ENCODE results near the gene UNC80.

DNA sequence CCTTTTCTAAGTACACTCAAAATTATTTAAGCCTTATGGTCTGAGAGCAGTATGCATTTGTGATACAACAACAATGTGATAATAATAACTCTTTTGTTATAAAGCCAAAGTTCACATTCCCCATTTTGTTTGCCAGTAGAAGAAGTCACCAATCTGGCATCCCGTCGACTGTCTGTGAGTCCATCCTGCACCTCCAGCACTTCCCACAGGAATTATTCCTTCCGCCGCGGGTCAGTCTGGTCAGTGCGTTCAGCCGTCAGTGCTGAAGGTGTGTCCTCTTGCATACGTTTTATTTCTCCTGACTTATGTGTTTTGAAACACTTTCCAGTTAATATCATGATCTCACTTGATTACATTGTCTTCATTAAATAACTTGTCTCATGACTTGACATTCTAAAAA, 150.5 kb downstream of the UNC80 start:
- TF ChIP-seq, protein P1, sequence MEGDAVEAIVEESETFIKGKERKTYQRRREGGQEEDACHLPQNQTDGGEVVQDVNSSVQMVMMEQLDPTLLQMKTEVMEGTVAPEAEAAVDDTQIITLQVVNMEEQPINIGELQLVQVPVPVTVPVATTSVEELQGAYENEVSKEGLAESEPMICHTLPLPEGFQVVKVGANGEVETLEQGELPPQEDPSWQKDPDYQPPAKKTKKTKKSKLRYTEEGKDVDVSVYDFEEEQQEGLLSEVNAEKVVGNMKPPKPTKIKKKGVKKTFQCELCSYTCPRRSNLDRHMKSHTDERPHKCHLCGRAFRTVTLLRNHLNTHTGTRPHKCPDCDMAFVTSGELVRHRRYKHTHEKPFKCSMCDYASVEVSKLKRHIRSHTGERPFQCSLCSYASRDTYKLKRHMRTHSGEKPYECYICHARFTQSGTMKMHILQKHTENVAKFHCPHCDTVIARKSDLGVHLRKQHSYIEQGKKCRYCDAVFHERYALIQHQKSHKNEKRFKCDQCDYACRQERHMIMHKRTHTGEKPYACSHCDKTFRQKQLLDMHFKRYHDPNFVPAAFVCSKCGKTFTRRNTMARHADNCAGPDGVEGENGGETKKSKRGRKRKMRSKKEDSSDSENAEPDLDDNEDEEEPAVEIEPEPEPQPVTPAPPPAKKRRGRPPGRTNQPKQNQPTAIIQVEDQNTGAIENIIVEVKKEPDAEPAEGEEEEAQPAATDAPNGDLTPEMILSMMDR (optimal IDR thresholded peaks at IDR 0.05 in 1 of 3, IDR thresholded peaks at IDR 0.05 in 1 of 3, conservative IDR thresholded peaks at IDR 0.05 in 1 of 3; ENCODE audit: extremely low read depth in 1 of 3, insufficient read depth in 2 of 3, low read length in 3 of 3) = no peak
- TF ChIP-seq EZH2 (IDR thresholded peaks at IDR 0.05; ENCODE audit: low read length) = no peak

Measured in keratinocyte (primary cell).